ENCODE measurements around the gene SLC26A9. TPM values are rescaled to one million over a fixed set of nuclear protein-coding genes. Genes with fewer than 3 reads are reported as not detected.

Gene SLC26A9
- total RNA-seq, 1 donor: not detected

DNA sequence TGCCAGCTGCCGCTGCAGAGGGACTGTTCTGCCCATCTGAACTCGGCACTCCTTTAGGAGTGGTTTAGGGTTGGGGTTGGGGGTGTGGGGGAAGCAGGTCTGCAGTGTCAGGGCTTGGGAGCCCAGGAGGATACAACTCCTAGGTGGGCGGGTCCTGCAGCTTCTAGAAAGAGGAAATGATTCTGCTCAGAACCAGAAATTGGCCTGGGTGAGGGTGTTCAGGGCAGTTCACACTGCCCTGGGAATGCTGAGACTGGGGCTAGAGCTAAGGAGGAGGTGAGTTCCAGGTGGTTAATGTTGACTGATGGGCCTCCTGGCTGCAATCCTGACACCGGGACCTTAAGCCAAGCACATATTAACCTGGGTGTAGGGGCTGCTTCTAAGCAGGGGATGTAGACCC, 4.8 kb upstream of the SLC26A9 start:
- peak; percentile 74 for DNase-seq (ENCODE audit: insufficient read length, low spot score, missing footprints)
- TF ChIP-seq, protein P1, sequence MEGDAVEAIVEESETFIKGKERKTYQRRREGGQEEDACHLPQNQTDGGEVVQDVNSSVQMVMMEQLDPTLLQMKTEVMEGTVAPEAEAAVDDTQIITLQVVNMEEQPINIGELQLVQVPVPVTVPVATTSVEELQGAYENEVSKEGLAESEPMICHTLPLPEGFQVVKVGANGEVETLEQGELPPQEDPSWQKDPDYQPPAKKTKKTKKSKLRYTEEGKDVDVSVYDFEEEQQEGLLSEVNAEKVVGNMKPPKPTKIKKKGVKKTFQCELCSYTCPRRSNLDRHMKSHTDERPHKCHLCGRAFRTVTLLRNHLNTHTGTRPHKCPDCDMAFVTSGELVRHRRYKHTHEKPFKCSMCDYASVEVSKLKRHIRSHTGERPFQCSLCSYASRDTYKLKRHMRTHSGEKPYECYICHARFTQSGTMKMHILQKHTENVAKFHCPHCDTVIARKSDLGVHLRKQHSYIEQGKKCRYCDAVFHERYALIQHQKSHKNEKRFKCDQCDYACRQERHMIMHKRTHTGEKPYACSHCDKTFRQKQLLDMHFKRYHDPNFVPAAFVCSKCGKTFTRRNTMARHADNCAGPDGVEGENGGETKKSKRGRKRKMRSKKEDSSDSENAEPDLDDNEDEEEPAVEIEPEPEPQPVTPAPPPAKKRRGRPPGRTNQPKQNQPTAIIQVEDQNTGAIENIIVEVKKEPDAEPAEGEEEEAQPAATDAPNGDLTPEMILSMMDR (IDR thresholded peaks at IDR 0.05; ENCODE audit: extremely low read depth, low read depth, low read length): no peak
- Histone ChIP-seq H3K4me1 (ENCODE audit: insufficient read depth, low read length) (peaks cover 17% of the 10 kb centered on the region), H3K27ac (ENCODE audit: low read depth, low read length) (no peak overlapping the region), H3K36me3 (ENCODE audit: insufficient read depth, low read length) (no peaks in the 10 kb centered on the region), H3K4me2 (ENCODE audit: insufficient read depth, low read length) (no peak overlapping the region), H3K4me3 (ENCODE audit: insufficient read depth, low read length) (no peak overlapping the region), H3K27me3 (ENCODE audit: insufficient read depth, low read length) (peaks cover 34% of the 10 kb centered on the region), H2AFZ (ENCODE audit: low read length) (no peak overlapping the region), H3K9me3 (ENCODE audit: low read depth, low read length) (no peaks in the 10 kb centered on the region), H3K79me2 (ENCODE audit: insufficient read depth, low read length) (no peaks in the 10 kb centered on the region), H4K20me1 (ENCODE audit: insufficient read depth, low read length) (no peaks in the 10 kb centered on the region)

DNA sequence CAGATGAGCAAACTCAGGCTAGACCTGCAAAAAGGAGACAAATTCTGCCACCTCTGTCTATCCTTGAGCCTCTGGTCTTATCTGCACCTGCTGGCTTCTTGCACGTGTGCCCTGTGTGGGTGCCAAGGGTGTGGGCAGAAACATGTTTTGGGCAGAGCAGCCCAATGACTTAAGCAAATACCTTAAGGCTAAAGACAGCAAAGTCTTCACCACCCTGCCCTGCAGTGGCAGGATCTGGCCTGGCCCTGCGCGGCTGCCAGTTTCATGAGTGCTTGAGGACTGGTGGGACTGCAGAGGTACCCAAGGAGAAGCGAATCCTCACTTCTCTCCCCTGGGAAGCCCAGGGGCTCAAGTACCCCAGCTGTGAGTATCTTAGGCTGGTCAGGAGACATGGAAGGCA, 3.8 kb upstream of the SLC26A9 start:
- Histone ChIP-seq H4K20me1 (ENCODE audit: insufficient read depth, low read length) (no peaks in the 10 kb centered on the region), H3K79me2 (ENCODE audit: insufficient read depth, low read length) (no peaks in the 10 kb centered on the region), H3K27ac (ENCODE audit: low read depth, low read length) (no peak overlapping the region), H2AFZ (ENCODE audit: low read length) (no peak overlapping the region), H3K4me2 (ENCODE audit: insufficient read depth, low read length) (no peak overlapping the region), H3K27me3 (ENCODE audit: insufficient read depth, low read length) (peaks cover 41% of the 10 kb centered on the region), H3K4me3 (ENCODE audit: insufficient read depth, low read length) (no peak overlapping the region), H3K36me3 (ENCODE audit: insufficient read depth, low read length) (no peaks in the 10 kb centered on the region), H3K4me1 (ENCODE audit: insufficient read depth, low read length) (peaks cover 17% of the 10 kb centered on the region), H3K9me3 (ENCODE audit: low read depth, low read length) (no peaks in the 10 kb centered on the region)
- TF ChIP-seq, protein P1 (IDR thresholded peaks at IDR 0.05; ENCODE audit: extremely low read depth, low read depth, low read length): no peak
- no peak for DNase-seq (ENCODE audit: insufficient read length, low spot score, missing footprints)

DNA sequence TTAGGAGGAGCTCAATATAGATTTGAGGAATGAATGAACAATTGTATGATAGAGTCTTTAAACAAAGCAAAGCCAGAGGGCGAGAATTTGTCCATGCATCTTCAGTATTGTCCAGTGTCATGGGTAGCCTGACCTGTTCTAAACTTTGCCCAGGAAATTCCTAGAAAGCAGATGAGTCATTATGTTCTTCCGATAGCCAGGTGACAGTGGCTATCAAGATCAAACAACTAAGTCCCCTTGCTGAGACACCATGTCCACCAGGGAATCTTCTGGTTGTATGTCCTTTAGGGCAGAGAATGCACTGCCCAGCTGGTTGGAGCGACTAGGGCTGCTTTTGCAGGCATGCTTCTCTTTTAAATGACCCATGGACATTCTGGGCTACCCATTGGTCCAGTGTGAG, 1.8 kb upstream of the SLC26A9 start:
- Histone ChIP-seq H3K27ac (ENCODE audit: low read depth, low read length) (no peak overlapping the region), H3K4me3 (ENCODE audit: insufficient read depth, low read length) (no peak overlapping the region), H3K9me3 (ENCODE audit: low read depth, low read length) (no peaks in the 10 kb centered on the region), H3K4me2 (ENCODE audit: insufficient read depth, low read length) (no peak overlapping the region), H3K4me1 (ENCODE audit: insufficient read depth, low read length) (peaks cover under 1% of the 10 kb centered on the region), H2AFZ (ENCODE audit: low read length) (no peak overlapping the region), H3K36me3 (ENCODE audit: insufficient read depth, low read length) (no peaks in the 10 kb centered on the region), H4K20me1 (ENCODE audit: insufficient read depth, low read length) (no peaks in the 10 kb centered on the region), H3K27me3 (ENCODE audit: insufficient read depth, low read length) (peaks cover 41% of the 10 kb centered on the region), H3K79me2 (ENCODE audit: insufficient read depth, low read length) (no peaks in the 10 kb centered on the region)
- no peak for DNase-seq (ENCODE audit: insufficient read length, low spot score, missing footprints)
- TF ChIP-seq, protein P1 (IDR thresholded peaks at IDR 0.05; ENCODE audit: extremely low read depth, low read depth, low read length): no peak

DNA sequence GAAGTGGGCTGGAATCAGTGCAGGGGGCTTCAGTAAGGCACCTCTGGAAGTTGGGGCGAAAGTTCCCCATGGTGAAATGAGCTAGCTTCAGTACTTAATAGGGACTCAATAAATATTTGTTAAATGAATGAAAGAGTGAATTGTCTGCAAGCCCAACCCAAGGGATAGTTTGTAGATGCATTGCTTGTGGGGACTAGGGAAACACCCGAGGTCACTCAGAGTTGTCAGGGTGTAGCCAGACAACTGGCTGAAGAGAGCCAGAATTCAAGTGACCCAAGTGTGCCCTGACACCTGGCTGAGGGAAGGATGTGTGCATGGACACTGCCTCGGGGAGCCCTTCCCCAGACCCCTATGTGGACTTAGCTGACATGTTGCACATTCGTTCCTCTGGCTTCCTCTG, 1.3 kb upstream of the SLC26A9 start:
- no peaks in the 10 kb centered on the region for H4K20me1 ChIP-seq (ENCODE audit: insufficient read depth, low read length)
- H3K4me3 ChIP-seq (ENCODE audit: insufficient read depth, low read length): no peak overlapping the region
- no peaks in the 10 kb centered on the region for H3K79me2 ChIP-seq (ENCODE audit: insufficient read depth, low read length)
- H3K4me2 ChIP-seq (ENCODE audit: insufficient read depth, low read length): no peak overlapping the region
- peaks cover 41% of the 10 kb centered on the region for H3K27me3 ChIP-seq (ENCODE audit: insufficient read depth, low read length)
- no peak overlapping the region for H3K27ac ChIP-seq (ENCODE audit: low read depth, low read length)
- no peaks in the 10 kb centered on the region for H3K4me1 ChIP-seq (ENCODE audit: insufficient read depth, low read length)
- no peaks in the 10 kb centered on the region for H3K9me3 ChIP-seq (ENCODE audit: low read depth, low read length)
- no peaks in the 10 kb centered on the region for H3K36me3 ChIP-seq (ENCODE audit: insufficient read depth, low read length)
- DNase-seq (ENCODE audit: insufficient read length, low spot score, missing footprints): no peak
- no peak overlapping the region for H2AFZ ChIP-seq (ENCODE audit: low read length)
- TF ChIP-seq, protein P1 (IDR thresholded peaks at IDR 0.05; ENCODE audit: extremely low read depth, low read depth, low read length): no peak

Data from osteoblast (primary cell).